GM23338 (cell line): ENCODE measurements around the gene GLS. TPM values are rescaled to one million over a fixed set of nuclear protein-coding genes. Genes with fewer than 3 reads are reported as not detected.
A peak's percentile ranks its signal among the peaks of the same experiment; 100 is the strongest.

ENCODE experiments used
- ATAC-seq: fragments of 200-7000 bp; cut with Tn5 transposase; 3 replicates; pipeline ENCODE4 v1.9.1; 2020
- DNase-seq: peaks from one replicate; pipeline ENCODE4 v3.0.0-alpha.2; 2015; ENCODE audit warnings: low spot score
- H2AFZ ChIP-seq: fragments of 200-600 bp; sonication (generic); 2 replicates; pipeline ENCODE4 v1.8.0; 2016; ENCODE audit warnings: antibody characterized with exemption, mild to moderate bottlenecking, moderate library complexity
- H3F3A ChIP-seq: fragments of 200-600 bp; sonication (generic); replicated peaks from 2 replicates; pipeline ENCODE4 v1.8.0; 2017; ENCODE audit warnings: antibody characterized with exemption, mixed run types, low read depth
- H3K27ac ChIP-seq: fragments of 200-600 bp; sonication (generic); 2 replicates; pipeline ENCODE4 v1.6.1; 2016; ENCODE audit warnings: low read depth
- H3K27me3 ChIP-seq: fragments of 200-600 bp; sonication (generic); 2 replicates; pipeline ENCODE4 v1.8.0; 2016; ENCODE audit warnings: mild to moderate bottlenecking, mixed run types, moderate library complexity; ENCODE audit not compliant: insufficient read depth
- H3K36me3 ChIP-seq: fragments of 200-600 bp; sonication (generic); 2 replicates; pipeline ENCODE4 v1.8.0; 2016; ENCODE audit warnings: mild to moderate bottlenecking; ENCODE audit not compliant: insufficient read depth
- H3K4me1 ChIP-seq: fragments of 200-600 bp; sonication (generic); 2 replicates; pipeline ENCODE4 v1.8.0; 2016; ENCODE audit warnings: mild to moderate bottlenecking, moderate library complexity; ENCODE audit not compliant: insufficient read depth
- H3K4me2 ChIP-seq: fragments of 200-600 bp; sonication (generic); 2 replicates; pipeline ENCODE4 v1.7.1; 2017; ENCODE audit warnings: mixed run types
- H3K4me3 ChIP-seq: fragments of 200-600 bp; sonication (generic); 2 replicates; pipeline ENCODE4 v1.6.1; 2016; ENCODE audit warnings: mixed run types
- H3K79me2 ChIP-seq: fragments of 200-600 bp; sonication (generic); replicated peaks from 2 replicates; pipeline ENCODE4 v1.8.0; 2017; ENCODE audit warnings: mild to moderate bottlenecking; ENCODE audit not compliant: insufficient read depth
- H3K9me2 ChIP-seq: fragments of 200-600 bp; sonication (generic); 2 replicates; pipeline ENCODE4 v1.8.0; 2017; ENCODE audit not compliant: insufficient read depth
- H4K20me1 ChIP-seq: fragments of 200-600 bp; sonication (generic); replicated peaks from 2 replicates; pipeline ENCODE4 v1.8.0; 2017; ENCODE audit warnings: mild to moderate bottlenecking; ENCODE audit not compliant: insufficient read depth
- H3K27ac Mint-ChIP-seq: 2 replicates; pipeline ENCODE4 v1.8.0; 2020; ENCODE audit warnings: inconsistent platforms, mild to moderate bottlenecking, moderate library complexity, mixed read lengths
- H3K27me3 Mint-ChIP-seq: 3 replicates; pipeline ENCODE4 v1.8.0; 2022; ENCODE audit warnings: low read depth, mild to moderate bottlenecking, moderate library complexity, mixed read lengths, inconsistent platforms; ENCODE audit not compliant: insufficient read depth, poor library complexity
- H3K36me3 Mint-ChIP-seq: 3 replicates; pipeline ENCODE4 v1.8.0; 2021; ENCODE audit warnings: low read depth, mild to moderate bottlenecking, inconsistent platforms, moderate library complexity, mixed read lengths
- H3K4me1 Mint-ChIP-seq: 3 replicates; pipeline ENCODE4 v1.8.0; 2020; ENCODE audit warnings: mild to moderate bottlenecking, inconsistent platforms, mixed read lengths
- H3K4me3 Mint-ChIP-seq: 3 replicates; pipeline ENCODE4 v1.8.0; 2021; ENCODE audit warnings: moderate library complexity, mild to moderate bottlenecking, inconsistent platforms, mixed read lengths
- H3K9me3 Mint-ChIP-seq: 3 replicates; pipeline ENCODE4 v1.8.0; 2020; ENCODE audit warnings: moderate library complexity, mild to moderate bottlenecking, inconsistent platforms, mixed read lengths
- EZH2 ChIP-seq: fragments of 200-600 bp; sonication (generic); IDR thresholded peaks from one replicate; pipeline ENCODE4 v1.8.0; 2017; ENCODE audit warnings: antibody characterized with exemption, mild to moderate bottlenecking, low read depth; ENCODE audit not compliant: unreplicated experiment
- JUNB ChIP-seq: IDR thresholded peaks from one replicate; pipeline ENCODE4 v1.6.1; 2016; ENCODE audit warnings: antibody characterized with exemption; ENCODE audit not compliant: unreplicated experiment
- NANOG ChIP-seq: IDR thresholded peaks from 2 replicates; pipeline ENCODE4 v1.6.1; 2016; ENCODE audit warnings: antibody characterized with exemption, borderline replicate concordance
- POLR2AphosphoS5 ChIP-seq: IDR thresholded peaks from 2 replicates; pipeline ENCODE4 v1.6.1; 2016; ENCODE audit warnings: antibody characterized with exemption, low read depth
- STAT1 ChIP-seq: IDR thresholded peaks from one replicate; pipeline ENCODE4 v1.6.1; 2016; ENCODE audit warnings: antibody characterized with exemption; ENCODE audit not compliant: unreplicated experiment
- polyA plus RNA-seq: library from polyadenylated mRNA; unstranded; fragments of >200 nt; fragmentation: Nextera tagmentation; extraction: Ambion mirVana; gene quantifications from 2 replicates; pipeline ENCODE4 v1.2.1, GENCODE V29; 2016
- total RNA-seq: library from RNA; depleted of rRNA; stranded (reverse); fragments of >200 nt; shearing (Covaris generic); gene quantifications from 2 replicates; pipeline ENCODE4 v1.2.3, GENCODE V29; 2014
- TF ChIP-seq, protein P1 (sequence below): IDR thresholded peaks from 2 replicates; pipeline ENCODE4 v1.6.1; 2016; ENCODE audit warnings: antibody characterized with exemption
- TF ChIP-seq, protein P2 (sequence below), 2 experiments: fragments of 200-600 bp in 1 of 2; sonication (generic) in 1 of 2; conservative IDR thresholded peaks; 2 replicates each; pipeline versions ENCODE4 v1.5.1 to v1.6.1; 2016 to 2017; ENCODE audit warnings: antibody characterized with exemption in 2 of 2, low read depth in 2 of 2, mild to moderate bottlenecking in 2 of 2, moderate library complexity in 1 of 2
- TF ChIP-seq, protein P3 (sequence below): IDR thresholded peaks from one replicate; pipeline ENCODE4 v1.6.1; 2018; ENCODE audit warnings: antibody characterized with exemption; ENCODE audit not compliant: unreplicated experiment
- TF ChIP-seq, protein P4 (sequence below): fragments of 250-450 bp; sonication (Bioruptor Pico); IDR thresholded peaks from 2 replicates; pipeline ENCODE4 v1.5.0; 2020; ENCODE audit warnings: mild to moderate bottlenecking, moderate library complexity

GLS gene
- total and polyA plus RNA-seq, 2 experiments from 2014 or later = 38.1 to 172 TPM

DNA sequence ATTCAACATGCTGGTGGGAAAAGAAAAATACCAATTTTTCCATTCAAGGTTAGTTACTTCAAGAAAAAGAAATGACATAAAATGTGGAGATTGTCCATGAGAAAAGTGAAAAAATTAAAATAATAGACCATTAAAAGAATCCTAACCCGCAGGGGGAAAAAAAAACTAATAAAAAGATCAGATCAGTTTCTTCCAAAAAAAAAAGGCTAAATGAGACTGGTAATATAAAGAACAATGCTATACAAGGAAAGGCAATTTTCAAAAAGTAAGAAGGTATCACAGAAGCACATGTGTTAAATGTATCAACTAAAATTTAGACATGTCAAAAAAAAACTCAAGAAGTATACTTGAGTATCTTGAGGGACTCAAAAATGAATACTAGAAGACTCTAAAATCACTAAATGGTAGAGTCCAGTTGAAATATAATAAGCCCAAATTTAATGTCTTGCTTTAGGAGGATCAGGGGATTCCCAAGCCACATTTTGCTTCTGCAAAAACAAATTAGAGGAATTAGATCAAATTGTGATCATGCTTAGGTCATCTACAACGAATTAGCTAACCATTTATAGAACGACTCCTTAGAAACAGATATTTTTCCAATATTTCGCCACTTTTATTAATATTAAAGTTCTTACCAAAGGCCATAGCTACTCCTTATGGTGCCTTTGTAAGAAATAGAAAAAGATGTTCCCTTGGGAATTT lies 35.8 kb upstream of the GLS start:
- no peak overlapping the region for H3K4me3 ChIP-seq
- H4K20me1 ChIP-seq = no peaks in the 10 kb centered on the region
- ATAC-seq (no peak), DNase-seq (no peak)
- TF ChIP-seq STAT1 (no peak), JUNB (no peak)
- TF ChIP-seq, protein P1, sequence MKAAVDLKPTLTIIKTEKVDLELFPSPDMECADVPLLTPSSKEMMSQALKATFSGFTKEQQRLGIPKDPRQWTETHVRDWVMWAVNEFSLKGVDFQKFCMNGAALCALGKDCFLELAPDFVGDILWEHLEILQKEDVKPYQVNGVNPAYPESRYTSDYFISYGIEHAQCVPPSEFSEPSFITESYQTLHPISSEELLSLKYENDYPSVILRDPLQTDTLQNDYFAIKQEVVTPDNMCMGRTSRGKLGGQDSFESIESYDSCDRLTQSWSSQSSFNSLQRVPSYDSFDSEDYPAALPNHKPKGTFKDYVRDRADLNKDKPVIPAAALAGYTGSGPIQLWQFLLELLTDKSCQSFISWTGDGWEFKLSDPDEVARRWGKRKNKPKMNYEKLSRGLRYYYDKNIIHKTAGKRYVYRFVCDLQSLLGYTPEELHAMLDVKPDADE = no peak
- H3K4me1 Mint-ChIP-seq = peaks cover 5% of the 10 kb centered on the region; the same call in 1 of the 3 replicates
- no peak overlapping the region for H3K27ac ChIP-seq
- H3K4me2 ChIP-seq = no peak overlapping the region
- H3K36me3 Mint-ChIP-seq = no peaks in the 10 kb centered on the region
- no peaks in the 10 kb centered on the region for H3K9me3 Mint-ChIP-seq
- peak overlapping the region; percentile 93; the same call in 1 of the 2 replicates for H2AFZ ChIP-seq
- no peaks in the 10 kb centered on the region for H3K36me3 ChIP-seq
- H3K27ac Mint-ChIP-seq = no peak overlapping the region
- no peaks in the 10 kb centered on the region for H3K27me3 Mint-ChIP-seq
- H3K4me3 Mint-ChIP-seq = no peak overlapping the region
- H3F3A ChIP-seq = no peaks in the 10 kb centered on the region
- no peaks in the 10 kb centered on the region for H3K4me1 ChIP-seq
- peaks cover 11% of the 10 kb centered on the region; the same call in 1 of the 2 replicates for H3K9me2 ChIP-seq
- H3K27me3 ChIP-seq = no peaks in the 10 kb centered on the region
- no peaks in the 10 kb centered on the region for H3K79me2 ChIP-seq

DNA sequence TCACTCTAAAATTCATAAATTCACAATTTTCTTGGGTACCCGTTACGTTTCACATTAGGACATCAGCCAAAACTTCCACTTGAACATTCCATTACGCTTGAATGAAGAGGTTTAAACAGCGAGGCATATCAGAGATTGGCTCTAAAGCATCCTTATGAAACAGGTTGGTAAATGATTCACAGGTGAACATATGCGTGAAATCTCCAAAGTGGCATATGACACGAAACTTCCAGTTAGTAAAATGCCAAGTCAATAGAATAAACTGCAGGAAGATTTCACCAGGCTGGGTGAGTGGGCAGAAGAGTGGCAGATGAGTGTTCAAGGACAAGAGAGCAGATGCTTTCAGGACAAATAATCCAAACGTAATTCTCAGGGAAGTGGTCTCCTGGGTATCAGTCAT lies 33.9 kb upstream of the GLS start:
- Histone ChIP-seq H3K4me2 (no peak overlapping the region), H2AFZ (no peak overlapping the region), H3K79me2 (no peaks in the 10 kb centered on the region), H3K4me1 (no peaks in the 10 kb centered on the region), H4K20me1 (no peaks in the 10 kb centered on the region), H3F3A (no peaks in the 10 kb centered on the region), H3K9me2 (peaks cover 11% of the 10 kb centered on the region; the same call in 1 of the 2 replicates), H3K36me3 (no peaks in the 10 kb centered on the region), H3K27ac (no peak overlapping the region), H3K4me3 (no peak overlapping the region), H3K27me3 (no peaks in the 10 kb centered on the region)
- peaks cover 2% of the 10 kb centered on the region for H3K27me3 Mint-ChIP-seq
- no peaks in the 10 kb centered on the region for H3K4me1 Mint-ChIP-seq
- H3K27ac Mint-ChIP-seq = no peak overlapping the region
- H3K4me3 Mint-ChIP-seq = no peak overlapping the region
- H3K36me3 Mint-ChIP-seq = no peaks in the 10 kb centered on the region
- ATAC-seq = no peak
- no peak for DNase-seq
- H3K9me3 Mint-ChIP-seq = no peaks in the 10 kb centered on the region
- TF ChIP-seq EZH2 (no peak), POLR2AphosphoS5 (no peak), NANOG (no peak)
- TF ChIP-seq, protein P2, sequence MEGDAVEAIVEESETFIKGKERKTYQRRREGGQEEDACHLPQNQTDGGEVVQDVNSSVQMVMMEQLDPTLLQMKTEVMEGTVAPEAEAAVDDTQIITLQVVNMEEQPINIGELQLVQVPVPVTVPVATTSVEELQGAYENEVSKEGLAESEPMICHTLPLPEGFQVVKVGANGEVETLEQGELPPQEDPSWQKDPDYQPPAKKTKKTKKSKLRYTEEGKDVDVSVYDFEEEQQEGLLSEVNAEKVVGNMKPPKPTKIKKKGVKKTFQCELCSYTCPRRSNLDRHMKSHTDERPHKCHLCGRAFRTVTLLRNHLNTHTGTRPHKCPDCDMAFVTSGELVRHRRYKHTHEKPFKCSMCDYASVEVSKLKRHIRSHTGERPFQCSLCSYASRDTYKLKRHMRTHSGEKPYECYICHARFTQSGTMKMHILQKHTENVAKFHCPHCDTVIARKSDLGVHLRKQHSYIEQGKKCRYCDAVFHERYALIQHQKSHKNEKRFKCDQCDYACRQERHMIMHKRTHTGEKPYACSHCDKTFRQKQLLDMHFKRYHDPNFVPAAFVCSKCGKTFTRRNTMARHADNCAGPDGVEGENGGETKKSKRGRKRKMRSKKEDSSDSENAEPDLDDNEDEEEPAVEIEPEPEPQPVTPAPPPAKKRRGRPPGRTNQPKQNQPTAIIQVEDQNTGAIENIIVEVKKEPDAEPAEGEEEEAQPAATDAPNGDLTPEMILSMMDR (conservative IDR thresholded peaks at IDR 0.05; ENCODE audit: low read depth in 2 of 2) = no peak
- TF ChIP-seq, protein P3, sequence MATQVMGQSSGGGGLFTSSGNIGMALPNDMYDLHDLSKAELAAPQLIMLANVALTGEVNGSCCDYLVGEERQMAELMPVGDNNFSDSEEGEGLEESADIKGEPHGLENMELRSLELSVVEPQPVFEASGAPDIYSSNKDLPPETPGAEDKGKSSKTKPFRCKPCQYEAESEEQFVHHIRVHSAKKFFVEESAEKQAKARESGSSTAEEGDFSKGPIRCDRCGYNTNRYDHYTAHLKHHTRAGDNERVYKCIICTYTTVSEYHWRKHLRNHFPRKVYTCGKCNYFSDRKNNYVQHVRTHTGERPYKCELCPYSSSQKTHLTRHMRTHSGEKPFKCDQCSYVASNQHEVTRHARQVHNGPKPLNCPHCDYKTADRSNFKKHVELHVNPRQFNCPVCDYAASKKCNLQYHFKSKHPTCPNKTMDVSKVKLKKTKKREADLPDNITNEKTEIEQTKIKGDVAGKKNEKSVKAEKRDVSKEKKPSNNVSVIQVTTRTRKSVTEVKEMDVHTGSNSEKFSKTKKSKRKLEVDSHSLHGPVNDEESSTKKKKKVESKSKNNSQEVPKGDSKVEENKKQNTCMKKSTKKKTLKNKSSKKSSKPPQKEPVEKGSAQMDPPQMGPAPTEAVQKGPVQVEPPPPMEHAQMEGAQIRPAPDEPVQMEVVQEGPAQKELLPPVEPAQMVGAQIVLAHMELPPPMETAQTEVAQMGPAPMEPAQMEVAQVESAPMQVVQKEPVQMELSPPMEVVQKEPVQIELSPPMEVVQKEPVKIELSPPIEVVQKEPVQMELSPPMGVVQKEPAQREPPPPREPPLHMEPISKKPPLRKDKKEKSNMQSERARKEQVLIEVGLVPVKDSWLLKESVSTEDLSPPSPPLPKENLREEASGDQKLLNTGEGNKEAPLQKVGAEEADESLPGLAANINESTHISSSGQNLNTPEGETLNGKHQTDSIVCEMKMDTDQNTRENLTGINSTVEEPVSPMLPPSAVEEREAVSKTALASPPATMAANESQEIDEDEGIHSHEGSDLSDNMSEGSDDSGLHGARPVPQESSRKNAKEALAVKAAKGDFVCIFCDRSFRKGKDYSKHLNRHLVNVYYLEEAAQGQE = no peak
- TF ChIP-seq, protein P4, sequence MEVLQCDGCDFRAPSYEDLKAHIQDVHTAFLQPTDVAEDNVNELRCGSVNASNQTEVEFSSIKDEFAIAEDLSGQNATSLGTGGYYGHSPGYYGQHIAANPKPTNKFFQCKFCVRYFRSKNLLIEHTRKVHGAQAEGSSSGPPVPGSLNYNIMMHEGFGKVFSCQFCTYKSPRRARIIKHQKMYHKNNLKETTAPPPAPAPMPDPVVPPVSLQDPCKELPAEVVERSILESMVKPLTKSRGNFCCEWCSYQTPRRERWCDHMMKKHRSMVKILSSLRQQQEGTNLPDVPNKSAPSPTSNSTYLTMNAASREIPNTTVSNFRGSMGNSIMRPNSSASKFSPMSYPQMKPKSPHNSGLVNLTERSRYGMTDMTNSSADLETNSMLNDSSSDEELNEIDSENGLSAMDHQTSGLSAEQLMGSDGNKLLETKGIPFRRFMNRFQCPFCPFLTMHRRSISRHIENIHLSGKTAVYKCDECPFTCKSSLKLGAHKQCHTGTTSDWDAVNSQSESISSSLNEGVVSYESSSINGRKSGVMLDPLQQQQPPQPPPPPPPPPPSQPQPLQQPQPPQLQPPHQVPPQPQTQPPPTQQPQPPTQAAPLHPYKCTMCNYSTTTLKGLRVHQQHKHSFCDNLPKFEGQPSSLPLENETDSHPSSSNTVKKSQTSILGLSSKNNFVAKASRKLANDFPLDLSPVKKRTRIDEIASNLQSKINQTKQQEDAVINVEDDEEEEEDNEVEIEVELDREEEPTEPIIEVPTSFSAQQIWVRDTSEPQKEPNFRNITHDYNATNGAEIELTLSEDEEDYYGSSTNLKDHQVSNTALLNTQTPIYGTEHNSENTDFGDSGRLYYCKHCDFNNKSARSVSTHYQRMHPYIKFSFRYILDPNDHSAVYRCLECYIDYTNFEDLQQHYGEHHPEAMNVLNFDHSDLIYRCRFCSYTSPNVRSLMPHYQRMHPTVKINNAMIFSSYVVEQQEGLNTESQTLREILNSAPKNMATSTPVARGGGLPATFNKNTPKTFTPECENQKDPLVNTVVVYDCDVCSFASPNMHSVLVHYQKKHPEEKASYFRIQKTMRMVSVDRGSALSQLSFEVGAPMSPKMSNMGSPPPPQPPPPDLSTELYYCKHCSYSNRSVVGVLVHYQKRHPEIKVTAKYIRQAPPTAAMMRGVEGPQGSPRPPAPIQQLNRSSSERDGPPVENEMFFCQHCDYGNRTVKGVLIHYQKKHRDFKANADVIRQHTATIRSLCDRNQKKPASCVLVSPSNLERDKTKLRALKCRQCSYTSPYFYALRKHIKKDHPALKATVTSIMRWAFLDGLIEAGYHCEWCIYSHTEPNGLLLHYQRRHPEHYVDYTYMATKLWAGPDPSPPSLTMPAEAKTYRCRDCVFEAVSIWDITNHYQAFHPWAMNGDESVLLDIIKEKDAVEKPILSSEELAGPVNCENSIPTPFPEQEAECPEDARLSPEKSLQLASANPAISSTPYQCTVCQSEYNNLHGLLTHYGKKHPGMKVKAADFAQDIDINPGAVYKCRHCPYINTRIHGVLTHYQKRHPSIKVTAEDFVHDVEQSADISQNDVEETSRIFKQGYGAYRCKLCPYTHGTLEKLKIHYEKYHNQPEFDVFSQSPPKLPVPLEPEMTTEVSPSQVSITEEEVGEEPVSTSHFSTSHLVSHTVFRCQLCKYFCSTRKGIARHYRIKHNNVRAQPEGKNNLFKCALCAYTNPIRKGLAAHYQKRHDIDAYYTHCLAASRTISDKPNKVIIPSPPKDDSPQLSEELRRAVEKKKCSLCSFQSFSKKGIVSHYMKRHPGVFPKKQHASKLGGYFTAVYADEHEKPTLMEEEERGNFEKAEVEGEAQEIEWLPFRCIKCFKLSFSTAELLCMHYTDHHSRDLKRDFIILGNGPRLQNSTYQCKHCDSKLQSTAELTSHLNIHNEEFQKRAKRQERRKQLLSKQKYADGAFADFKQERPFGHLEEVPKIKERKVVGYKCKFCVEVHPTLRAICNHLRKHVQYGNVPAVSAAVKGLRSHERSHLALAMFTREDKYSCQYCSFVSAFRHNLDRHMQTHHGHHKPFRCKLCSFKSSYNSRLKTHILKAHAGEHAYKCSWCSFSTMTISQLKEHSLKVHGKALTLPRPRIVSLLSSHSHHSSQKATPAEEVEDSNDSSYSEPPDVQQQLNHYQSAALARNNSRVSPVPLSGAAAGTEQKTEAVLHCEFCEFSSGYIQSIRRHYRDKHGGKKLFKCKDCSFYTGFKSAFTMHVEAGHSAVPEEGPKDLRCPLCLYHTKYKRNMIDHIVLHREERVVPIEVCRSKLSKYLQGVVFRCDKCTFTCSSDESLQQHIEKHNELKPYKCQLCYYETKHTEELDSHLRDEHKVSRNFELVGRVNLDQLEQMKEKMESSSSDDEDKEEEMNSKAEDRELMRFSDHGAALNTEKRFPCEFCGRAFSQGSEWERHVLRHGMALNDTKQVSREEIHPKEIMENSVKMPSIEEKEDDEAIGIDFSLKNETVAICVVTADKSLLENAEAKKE (CRISPR knock-in tag) = no peak
